SK-N-SH (cell line): Measurements from ENCODE around the gene ROBO1. TPM values are rescaled to one million over a fixed set of nuclear protein-coding genes. Genes with fewer than 3 reads are reported as not detected.

Experiments used
- CTCF ChIA-PET: fragments of 300-600, 350-600 bp; formaldehyde crosslinking; extraction: SDS; loops from one replicate; lab custom pipeline; 2021; lab: Yijun Ruan, JAX
- POLR2A ChIA-PET: fragments of 350-600 bp; sonication (Branson Sonifier 250); formaldehyde crosslinking; extraction: SDS; loops from one replicate; lab custom pipeline; 2020; ENCODE audit warnings: antibody characterized with exemption, inconsistent platforms; lab: Yijun Ruan, JAX
- DNase-seq: peaks from one replicate; pipeline ENCODE4 v3.0.0; 2012
- H2AFZ ChIP-seq: fragments of 200-600 bp; sonication (generic); 2 replicates; pipeline ENCODE4 v1.8.1; 2016; ENCODE audit warnings: antibody characterized with exemption, mild to moderate bottlenecking, low read depth
- H3F3A ChIP-seq: fragments of 200-600 bp; sonication (generic); replicated peaks from 2 replicates; pipeline ENCODE3; 2016; ENCODE audit warnings: antibody characterized with exemption, mild to moderate bottlenecking; ENCODE audit not compliant: insufficient read depth
- H3K27ac ChIP-seq, 2 experiments: fragments of 200-500 bp in 1 of 2; fragments of 200-600 bp in 1 of 2; sonication (Bioruptor generic) in 1 of 2; sonication (generic), shearing (Covaris generic) in 1 of 2; 2 replicates each; pipeline versions ENCODE4 v1.5.1 to v1.6.1; 2014 to 2016; ENCODE audit warnings: low read depth in 2 of 2, inconsistent platforms in 1 of 2, low read length in 1 of 2, mild to moderate bottlenecking in 1 of 2, mixed read lengths in 1 of 2
- H3K27me3 ChIP-seq: fragments of 200-600 bp; sonication (generic), shearing (Covaris generic); 2 replicates; pipeline ENCODE4 v1.6.1; 2016; ENCODE audit warnings: mixed run types; ENCODE audit not compliant: insufficient read depth
- H3K36me3 ChIP-seq, 2 experiments: fragments of 200-500 bp in 1 of 2; fragments of 200-600 bp in 1 of 2; sonication (Bioruptor generic) in 1 of 2; sonication (generic) in 1 of 2; replicated peaks in 1 of 2; 2 replicates each; pipeline versions ENCODE3 to v1.5.1; 2014 to 2016; ENCODE audit warnings: low read length in 1 of 2, mild to moderate bottlenecking in 1 of 2; ENCODE audit not compliant: insufficient read depth in 2 of 2, control insufficient read depth in 1 of 2
- H3K4me1 ChIP-seq, 2 experiments: fragments of 200-500 bp in 1 of 2; fragments of 200-600 bp in 1 of 2; sonication (Bioruptor generic) in 1 of 2; sonication (generic), shearing (Covaris generic) in 1 of 2; 2 replicates each; pipeline versions ENCODE4 v1.5.1 to v1.6.1; 2014 to 2016; ENCODE audit warnings: low read depth in 1 of 2, low read length in 1 of 2, mixed run types in 1 of 2; ENCODE audit not compliant: insufficient read depth in 2 of 2, control insufficient read depth in 1 of 2
- H3K4me2 ChIP-seq: fragments of 200-600 bp; sonication (generic), shearing (Covaris generic); 2 replicates; pipeline ENCODE4 v1.6.1; 2017; ENCODE audit warnings: mixed run types
- H3K4me3 ChIP-seq, 2 experiments: fragments of 200-500 bp in 1 of 2; fragments of 200-600 bp in 1 of 2; sonication (Bioruptor generic) in 1 of 2; sonication (generic), shearing (Covaris generic) in 1 of 2; 2 replicates each; pipeline versions ENCODE4 v1.5.1 to v1.8.1; 2014 to 2016; ENCODE audit warnings: low read depth in 2 of 2, inconsistent platforms in 1 of 2, low read length in 1 of 2, mild to moderate bottlenecking in 1 of 2, mixed read lengths in 1 of 2, moderate library complexity in 1 of 2
- H3K79me2 ChIP-seq: fragments of 200-600 bp; sonication (generic); 2 replicates; pipeline ENCODE4 v1.8.1; 2017; ENCODE audit warnings: mild to moderate bottlenecking; ENCODE audit not compliant: insufficient read depth
- H3K9ac ChIP-seq: fragments of 200-600 bp; sonication (generic); 2 replicates; pipeline ENCODE4 v1.6.1; 2017; ENCODE audit warnings: mixed run types
- H3K9me2 ChIP-seq: fragments of 200-600 bp; sonication (generic); 2 replicates; pipeline ENCODE4 v1.6.1; 2017; ENCODE audit warnings: mixed run types
- H3K9me3 ChIP-seq: fragments of 200-600 bp; sonication (generic); 2 replicates; pipeline ENCODE4 v1.6.1; 2017; ENCODE audit warnings: mixed run types, mild to moderate bottlenecking, moderate library complexity
- H4K20me1 ChIP-seq: fragments of 200-600 bp; sonication (generic); 2 replicates; pipeline ENCODE4 v1.6.1; 2017; ENCODE audit warnings: mild to moderate bottlenecking, mixed run types; ENCODE audit not compliant: insufficient read depth
- CHD2 ChIP-seq: fragments of 150-350 bp; IDR thresholded peaks from 2 replicates; pipeline ENCODE4 v1.6.1; 2018; ENCODE audit warnings: low read length; ENCODE audit not compliant: partially characterized antibody
- CTCF ChIP-seq: fragments of 200-600 bp; sonication (generic); IDR thresholded peaks from 2 replicates; pipeline ENCODE4 v1.6.1; 2017; ENCODE audit warnings: antibody characterized with exemption, mild to moderate bottlenecking, moderate library complexity
- ELF1 ChIP-seq: IDR thresholded peaks from 2 replicates; pipeline ENCODE4 v1.4.0; 2012
- EP300 ChIP-seq, 2 experiments: IDR thresholded peaks; 2 replicates each; pipeline versions ENCODE4 v1.4.0 to v1.6.1; 2012; ENCODE audit warnings: borderline replicate concordance in 1 of 2, low read depth in 1 of 2, low read length in 1 of 2
- FOXJ3 ChIP-seq: sonication (generic); formaldehyde crosslinking; IDR thresholded peaks from 2 replicates; pipeline ENCODE4 v1.5.1; 2020; ENCODE audit warnings: mild to moderate bottlenecking, missing genetic modification reagents
- FOXM1 ChIP-seq: IDR thresholded peaks from 2 replicates; pipeline ENCODE4 v1.4.0; 2012; ENCODE audit warnings: low read depth, mild to moderate bottlenecking
- GATA2 ChIP-seq: sonication (generic); formaldehyde crosslinking; IDR thresholded peaks from 2 replicates; pipeline ENCODE4 v1.5.0; 2020; ENCODE audit warnings: mild to moderate bottlenecking, missing genetic modification reagents
- JUND ChIP-seq: IDR thresholded peaks from 2 replicates; pipeline ENCODE4 v1.4.0; 2012
- MAX ChIP-seq: IDR thresholded peaks from 2 replicates; pipeline ENCODE4 v1.4.0; 2012; ENCODE audit warnings: low read depth
- MXI1 ChIP-seq: IDR thresholded peaks from 2 replicates; pipeline ENCODE4 v1.6.1; 2012; ENCODE audit warnings: mild to moderate bottlenecking, low read depth, low read length, improper control_type of control experiment
- NFIC ChIP-seq: IDR thresholded peaks from 2 replicates; pipeline ENCODE4 v1.4.0; 2012; ENCODE audit warnings: borderline replicate concordance
- POLR2AphosphoS5 ChIP-seq: IDR thresholded peaks from 2 replicates; pipeline ENCODE4 v1.6.1; 2012; ENCODE audit warnings: low read depth, low read length
- RCOR1 ChIP-seq: fragments of 150-350 bp; IDR thresholded peaks from 2 replicates; pipeline ENCODE4 v1.6.1; 2017; ENCODE audit warnings: antibody characterized with exemption, low read length
- REST ChIP-seq: IDR thresholded peaks from 2 replicates; pipeline ENCODE4 v1.6.1; 2012; ENCODE audit warnings: mild to moderate bottlenecking, low read depth, low read length, moderate library complexity
- RXRA ChIP-seq: IDR thresholded peaks from 2 replicates; pipeline ENCODE4 v1.4.0; 2012; ENCODE audit warnings: low read depth, mild to moderate bottlenecking, borderline replicate concordance
- SMC3 ChIP-seq: IDR thresholded peaks from 2 replicates; pipeline ENCODE4 v1.6.1; 2012; ENCODE audit warnings: low read depth, low read length, improper control_type of control experiment
- TAF1 ChIP-seq: IDR thresholded peaks from 2 replicates; pipeline ENCODE4 v1.6.1; 2012; ENCODE audit warnings: low read depth, mild to moderate bottlenecking, low read length, moderate library complexity, borderline replicate concordance
- TCF12 ChIP-seq: IDR thresholded peaks from 2 replicates; pipeline ENCODE4 v1.4.0; 2012
- ZBTB33 ChIP-seq: IDR thresholded peaks from 2 replicates; pipeline ENCODE4 v1.4.0; 2012; ENCODE audit warnings: low read depth, borderline replicate concordance
- WGBS: methylation state at CpG from one replicate; pipeline ENCODE4 v1.1.6; 2017; ENCODE audit warnings: low lambda C conversion rate; 5-methylcytosine and 5-hydroxymethylcytosine counted together
- polyA plus RNA-seq, 3 experiments: library from polyadenylated mRNA; depleted of rRNA; stranded (reverse); fragments of >200 nt; gene quantifications; 2 replicates each; pipeline ENCODE4 v1.2.3, GENCODE V29; 2012

Gene ROBO1
- polyA plus RNA-seq, 1 of the 3 experiments (the other 2 are of a cell fraction): 22.7 TPM

GRCh38 chr3:78610462-78611125 lies 1157.2 kb downstream of the ROBO1 start (continued):
- TF ChIP-seq REST (no peak), MXI1 (no peak), JUND (no peak), TCF12 (peak; percentile 32; the same call in 1 of the 2 replicates), GATA2 (CRISPR knock-in tag) (peak; percentile 22; the same call in 1 of the 2 replicates)

- POLR2A ChIA-PET: no interaction called here
- Histone ChIP-seq H3K4me3 (no peak overlapping the region), H3K27me3 (no peaks in the 10 kb centered on the region), H3K9me3 (no peaks in the 10 kb centered on the region), H2AFZ (no peak overlapping the region), H3F3A (peaks cover 5% of the 10 kb centered on the region), H4K20me1 (no peaks in the 10 kb centered on the region), H3K27ac (no peak overlapping the region), H3K4me2 (no peak overlapping the region), H3K36me3 (peaks cover 9 to 11% of the 10 kb centered on the region in 2 experiments), H3K9ac (no peak overlapping the region), H3K9me2 (no peaks in the 10 kb centered on the region), H3K4me1 (peaks cover 0 to 2% of the 10 kb centered on the region in 2 experiments; a peak in 2 of 4 replicates), H3K79me2 (no peaks in the 10 kb centered on the region)
- no peak for TF ChIP-seq MAX
- no peak for TF ChIP-seq TAF1
- TF ChIP-seq RCOR1: no peak
- TF ChIP-seq ZBTB33: no peak
- no peak for TF ChIP-seq CTCF
- no peak for TF ChIP-seq FOXJ3 (CRISPR knock-in tag)
- TF ChIP-seq EP300 (IDR thresholded peaks at IDR 0.05; ENCODE audit: borderline replicate concordance in 1 of 2, low read depth in 1 of 2, low read length in 1 of 2): no peak
- TF ChIP-seq ELF1: no peak
- TF ChIP-seq POLR2AphosphoS5: no peak
- no peak for TF ChIP-seq RXRA
- TF ChIP-seq CHD2: no peak
- TF ChIP-seq SMC3: no peak
- TF ChIP-seq NFIC: no peak
- TF ChIP-seq JUND: no peak
- no peak for TF ChIP-seq FOXM1
- 92% methylated on average over 7 of the region's 7 CpGs for WGBS
- CTCF ChIA-PET: no interaction called here
- DNase-seq: no peak
These were observed 1161.0 kb downstream of the ROBO1 start for GRCh38 chr3:78606756-78607155.
